NCI-H2081 (cell line): ENCODE data around the gene S100B.
"Not testable (repeated sequence)": the region's sequence is repeated elsewhere in the genome, so short reads cannot be mapped to it uniquely, and the experiment has no call there.

Experiments
- DNase-seq, 2 experiments: peaks; one replicate each; lab custom pipeline; 2025; lab: John Stamatoyannopoulos, UW

The S100B gene

GRCh38 chr21:46600978-46601377, 3.9 kb downstream of the S100B start:
- DNase-seq = no peak

GRCh38 chr21:46600305-46600704, 4.6 kb downstream of the S100B start:
- DNase-seq = no peak

GRCh38 chr21:46598581-46599572, 6.0 kb downstream of the S100B start:
- DNase-seq = no peak

GRCh38 chr21:46597896-46598343, 7.0 kb downstream of the S100B start:
- no peak for DNase-seq

- no peak for DNase-seq
These were observed 7.9 kb downstream of the S100B start for GRCh38 chr21:46597031-46597430.

- DNase-seq = no peak
These were observed 8.7 kb downstream of the S100B start for GRCh38 chr21:46596201-46596600.

- DNase-seq = no peak
These were observed 10.6 kb downstream of the S100B start for GRCh38 chr21:46594276-46594675.

GRCh38 chr21:46585191-46585953, 19.5 kb downstream of the S100B start:
- DNase-seq = no peak

GRCh38 chr21:46581780-46582307, 23.0 kb downstream of the S100B start:
- DNase-seq = no peak

GRCh38 chr21:46579394-46579793, 25.5 kb downstream of the S100B start:
- DNase-seq = not testable (repeated sequence)

- not testable (repeated sequence) for DNase-seq
These were observed 27.1 kb downstream of the S100B start for GRCh38 chr21:46577786-46578185.

- no peak for DNase-seq
These were observed 32.0 kb downstream of the S100B start for GRCh38 chr21:46572850-46573249.

GRCh38 chr21:46570631-46571030, 34.3 kb downstream of the S100B start:
- DNase-seq = no peak

- no peak for DNase-seq
These were observed 34.8 kb downstream of the S100B start for GRCh38 chr21:46570119-46570518.

- DNase-seq = no peak
These were observed 35.8 kb downstream of the S100B start for GRCh38 chr21:46569081-46569480.

- DNase-seq = no peak
These were observed 36.3 kb downstream of the S100B start for GRCh38 chr21:46568562-46568961.

- no peak for DNase-seq
These were observed 37.5 kb downstream of the S100B start for GRCh38 chr21:46567348-46567747.

GRCh38 chr21:46564391-46564790, 40.5 kb downstream of the S100B start:
- DNase-seq = no peak

GRCh38 chr21:46562964-46563607, 41.8 kb downstream of the S100B start:
- DNase-seq = no peak

- no peak for DNase-seq
These were observed 42.4 kb downstream of the S100B start for GRCh38 chr21:46562472-46562871.

GRCh38 chr21:46561445-46562090, 43.3 kb downstream of the S100B start:
- DNase-seq = no peak
